KMS-11 (cell line): ENCODE data around the gene ADD1.

Experiments
- H2AFZ ChIP-seq: fragments of 200-600 bp; sonication (generic); 2 replicates; pipeline ENCODE4 v1.6.1; 2016; ENCODE audit warnings: antibody characterized with exemption, mixed run types, low read depth
- H3K27ac ChIP-seq: fragments of 200-600 bp; sonication (generic); 2 replicates; pipeline ENCODE4 v1.6.1; 2016; ENCODE audit warnings: mild to moderate bottlenecking, mixed run types
- H3K27me3 ChIP-seq: fragments of 200-600 bp; sonication (generic); 2 replicates; pipeline ENCODE4 v1.6.1; 2017; ENCODE audit warnings: mild to moderate bottlenecking, low read depth, mixed run types, moderate library complexity; ENCODE audit not compliant: insufficient read depth
- H3K36me3 ChIP-seq: fragments of 200-600 bp; sonication (generic); 2 replicates; pipeline ENCODE4 v1.6.1; 2017; ENCODE audit warnings: mild to moderate bottlenecking, mixed run types; ENCODE audit not compliant: insufficient read depth
- H3K4me1 ChIP-seq: fragments of 200-600 bp; sonication (generic); 2 replicates; pipeline ENCODE4 v1.6.1; 2016; ENCODE audit warnings: mild to moderate bottlenecking, low read depth, mixed run types; ENCODE audit not compliant: poor library complexity, severe bottlenecking
- H3K4me2 ChIP-seq: fragments of 200-600 bp; sonication (generic); 2 replicates; pipeline ENCODE4 v1.7.0; 2016; ENCODE audit warnings: mild to moderate bottlenecking, mixed run types
- H3K4me3 ChIP-seq: fragments of 200-600 bp; sonication (generic); IDR thresholded peaks from 2 replicates; pipeline ENCODE4 v1.6.1; 2017; ENCODE audit warnings: low read depth, low read length, mixed read lengths; ENCODE audit not compliant: insufficient read depth
- H3K79me2 ChIP-seq: fragments of 200-600 bp; sonication (generic); 2 replicates; pipeline ENCODE4 v1.6.1; 2016; ENCODE audit warnings: low read depth, mixed run types; ENCODE audit not compliant: insufficient read depth
- H3K9ac ChIP-seq: fragments of 200-600 bp; sonication (generic); 2 replicates; pipeline ENCODE4 v1.6.1; 2016; ENCODE audit warnings: mild to moderate bottlenecking, mixed run types
- H4K20me1 ChIP-seq: fragments of 200-600 bp; sonication (generic); 2 replicates; pipeline ENCODE4 v1.6.1; 2016; ENCODE audit warnings: mild to moderate bottlenecking, mixed run types; ENCODE audit not compliant: insufficient read depth
- TF ChIP-seq, protein P1 (sequence below): fragments of 200-600 bp; sonication (generic); conservative IDR thresholded peaks from 2 replicates; pipeline ENCODE4 v1.6.1; 2017; ENCODE audit warnings: low read depth, mild to moderate bottlenecking, antibody characterized with exemption, low read length, moderate library complexity, mixed read lengths

Gene ADD1

DNA sequence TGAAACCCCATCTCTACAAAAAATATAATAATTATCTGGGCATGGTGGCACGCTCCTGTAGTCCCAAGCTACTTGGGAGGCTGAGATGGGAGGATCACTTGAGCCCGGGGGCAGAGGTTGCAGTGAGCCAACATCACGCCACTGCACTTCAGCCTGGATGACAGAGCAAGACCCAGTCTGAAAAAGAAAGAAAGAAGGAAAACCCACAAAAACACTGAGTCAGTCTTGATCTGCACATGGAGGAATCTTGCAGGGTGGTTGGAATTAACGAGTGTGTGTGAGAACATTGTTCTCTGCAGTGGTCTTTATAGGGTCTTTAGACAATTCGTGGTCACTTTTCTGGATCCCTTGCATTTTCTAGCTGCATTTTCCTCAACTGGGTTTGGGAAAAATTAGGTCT, 23.2 kb downstream of the ADD1 start:
- Histone ChIP-seq H3K4me2 (no peak overlapping the region), H4K20me1 (no peaks in the 10 kb centered on the region), H3K4me3 (no peak overlapping the region), H3K9ac (no peak overlapping the region), H3K4me1 (peaks cover 14% of the 10 kb centered on the region), H2AFZ (no peak overlapping the region), H3K27ac (no peak overlapping the region), H3K27me3 (no peaks in the 10 kb centered on the region), H3K36me3 (no peaks in the 10 kb centered on the region), H3K79me2 (peaks cover 14% of the 10 kb centered on the region; the same call in 1 of the 2 replicates)
- TF ChIP-seq, protein P1, sequence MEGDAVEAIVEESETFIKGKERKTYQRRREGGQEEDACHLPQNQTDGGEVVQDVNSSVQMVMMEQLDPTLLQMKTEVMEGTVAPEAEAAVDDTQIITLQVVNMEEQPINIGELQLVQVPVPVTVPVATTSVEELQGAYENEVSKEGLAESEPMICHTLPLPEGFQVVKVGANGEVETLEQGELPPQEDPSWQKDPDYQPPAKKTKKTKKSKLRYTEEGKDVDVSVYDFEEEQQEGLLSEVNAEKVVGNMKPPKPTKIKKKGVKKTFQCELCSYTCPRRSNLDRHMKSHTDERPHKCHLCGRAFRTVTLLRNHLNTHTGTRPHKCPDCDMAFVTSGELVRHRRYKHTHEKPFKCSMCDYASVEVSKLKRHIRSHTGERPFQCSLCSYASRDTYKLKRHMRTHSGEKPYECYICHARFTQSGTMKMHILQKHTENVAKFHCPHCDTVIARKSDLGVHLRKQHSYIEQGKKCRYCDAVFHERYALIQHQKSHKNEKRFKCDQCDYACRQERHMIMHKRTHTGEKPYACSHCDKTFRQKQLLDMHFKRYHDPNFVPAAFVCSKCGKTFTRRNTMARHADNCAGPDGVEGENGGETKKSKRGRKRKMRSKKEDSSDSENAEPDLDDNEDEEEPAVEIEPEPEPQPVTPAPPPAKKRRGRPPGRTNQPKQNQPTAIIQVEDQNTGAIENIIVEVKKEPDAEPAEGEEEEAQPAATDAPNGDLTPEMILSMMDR = no peak

- peaks cover 14% of the 10 kb centered on the region; the same call in 1 of the 2 replicates for H3K79me2 ChIP-seq
- H2AFZ ChIP-seq = no peak overlapping the region
- no peaks in the 10 kb centered on the region for H4K20me1 ChIP-seq
- TF ChIP-seq, protein P1 = no peak
- no peak overlapping the region for H3K27ac ChIP-seq
- no peak overlapping the region for H3K9ac ChIP-seq
- H3K27me3 ChIP-seq = no peaks in the 10 kb centered on the region
- peaks cover 4% of the 10 kb centered on the region for H3K4me1 ChIP-seq
- no peak overlapping the region for H3K4me3 ChIP-seq
- no peaks in the 10 kb centered on the region for H3K36me3 ChIP-seq
- H3K4me2 ChIP-seq = no peak overlapping the region
Measured at GRCh38 chr4:2867758-2868491, 24.3 kb downstream of the ADD1 start.

DNA sequence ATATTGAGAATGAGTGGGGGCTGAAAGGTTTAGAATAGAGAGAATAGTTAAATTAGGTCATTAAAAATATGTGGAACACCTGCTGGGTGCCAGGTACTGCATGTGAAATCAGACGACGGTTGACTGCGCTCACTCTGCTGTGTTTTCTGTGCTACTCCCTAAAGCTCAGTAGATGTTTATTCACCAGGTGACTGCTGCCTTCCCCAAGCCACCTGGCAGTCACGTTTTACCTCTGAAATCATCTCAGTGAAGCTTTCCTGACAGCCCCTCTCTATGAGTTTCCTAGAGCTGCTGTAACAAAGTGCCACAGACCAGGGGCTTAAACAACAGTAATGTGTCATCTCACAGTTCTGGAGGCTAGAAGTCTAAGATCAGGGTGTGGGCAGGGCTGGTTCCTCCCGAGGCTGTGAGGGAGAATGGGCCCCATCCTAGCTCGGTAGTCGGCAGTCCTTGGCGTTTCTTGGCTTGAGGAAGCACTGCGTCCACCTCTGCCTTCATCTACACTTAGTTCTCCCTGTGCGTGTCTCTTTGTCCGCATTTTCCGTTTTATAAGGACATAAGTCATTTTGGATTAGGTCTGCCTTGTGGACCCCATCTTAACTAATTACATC, 25.3 kb downstream of the ADD1 start:
- H3K27me3 ChIP-seq = no peaks in the 10 kb centered on the region
- H3K36me3 ChIP-seq = no peaks in the 10 kb centered on the region
- no peak overlapping the region for H3K4me3 ChIP-seq
- no peaks in the 10 kb centered on the region for H4K20me1 ChIP-seq
- no peak overlapping the region for H2AFZ ChIP-seq
- H3K79me2 ChIP-seq = peaks cover 14% of the 10 kb centered on the region; the same call in 1 of the 2 replicates
- H3K9ac ChIP-seq = no peak overlapping the region
- TF ChIP-seq, protein P1 = no peak
- H3K4me2 ChIP-seq = no peak overlapping the region
- H3K4me1 ChIP-seq = no peaks in the 10 kb centered on the region
- no peak overlapping the region for H3K27ac ChIP-seq

GRCh38 chr4:2869659-2870058, 26.0 kb downstream of the ADD1 start:
- Histone ChIP-seq H3K4me1 (no peaks in the 10 kb centered on the region), H3K27ac (no peak overlapping the region), H3K79me2 (peaks cover 14% of the 10 kb centered on the region; the same call in 1 of the 2 replicates), H3K36me3 (no peaks in the 10 kb centered on the region), H3K4me2 (no peak overlapping the region), H4K20me1 (no peaks in the 10 kb centered on the region), H2AFZ (no peak overlapping the region), H3K9ac (no peak overlapping the region), H3K27me3 (no peaks in the 10 kb centered on the region), H3K4me3 (no peak overlapping the region)
- TF ChIP-seq, protein P1 = no peak
